CD4-positive, alpha-beta T cell (primary cell): ENCODE measurements around the gene LHFPL6. TPM values are rescaled to one million over a fixed set of nuclear protein-coding genes. Genes with fewer than 3 reads are reported as not detected.

Source experiments
- ATAC-seq: fragments of 200-7000 bp; cut with Tn5 transposase; one replicate; pipeline ENCODE4 v1.10.0; 2022; ENCODE audit warnings: mild to moderate bottlenecking; ENCODE audit not compliant: poor library complexity
- CTCF ChIA-PET: fragments of 350-600 bp; sonication (Branson Sonifier 250); formaldehyde crosslinking; loops from one replicate; lab custom pipeline; 2021; ENCODE audit warnings: antibody characterized with exemption, inconsistent platforms; lab: Charles Lee
- POLR2A ChIA-PET: fragments of 350-600 bp; sonication (Branson Sonifier 250); formaldehyde crosslinking; loops from one replicate; lab custom pipeline; 2021; ENCODE audit warnings: antibody characterized with exemption, inconsistent platforms; lab: Charles Lee
- DNase-seq, 14 experiments: peaks; one replicate each; pipeline ENCODE4 v3.0.0-alpha.2; 2013 to 2020; ENCODE audit warnings: mixed read lengths in 2 of 14
- H3K27ac ChIP-seq, 2 donors: one replicate each; pipeline versions ENCODE4 v1.5.1 to v1.7.0; 2013; ENCODE audit warnings: low read length in 2 of 2, low read depth in 1 of 2, mild to moderate bottlenecking in 1 of 2
- H3K27me3 ChIP-seq, 2 experiments: 1 replicate in 1 of 2; 2 replicates in 1 of 2; pipeline versions ENCODE4 v1.6.1 to v1.7.0; 2013; ENCODE audit warnings: low read length in 2 of 2, control low read depth in 1 of 2, mild to moderate bottlenecking in 1 of 2, moderate library complexity in 1 of 2; ENCODE audit not compliant: insufficient read depth in 2 of 2, control insufficient read depth in 1 of 2
- H3K36me3 ChIP-seq: one replicate; pipeline ENCODE4 v1.6.1; 2013; ENCODE audit warnings: low read length, control low read depth; ENCODE audit not compliant: insufficient read depth
- H3K4me1 ChIP-seq: one replicate; pipeline ENCODE4 v1.6.1; 2013; ENCODE audit warnings: low read length, control low read depth; ENCODE audit not compliant: insufficient read depth
- H3K4me3 ChIP-seq: one replicate; pipeline ENCODE4 v1.5.1; 2013; ENCODE audit warnings: mild to moderate bottlenecking, low read length, moderate library complexity
- H3K9me3 ChIP-seq, 2 experiments: 1 replicate in 1 of 2; 2 replicates in 1 of 2; pipeline versions ENCODE4 v1.6.1 to v1.7.0; 2013; ENCODE audit warnings: low read length in 2 of 2, mild to moderate bottlenecking in 2 of 2, control low read depth in 1 of 2, moderate library complexity in 1 of 2; ENCODE audit not compliant: control insufficient read depth in 1 of 2, insufficient read depth in 1 of 2
- H3K27ac Mint-ChIP-seq: one replicate; pipeline ENCODE4 v1.8.0; 2020; ENCODE audit warnings: mixed read lengths
- H3K27me3 Mint-ChIP-seq: one replicate; pipeline ENCODE4 v1.8.0; 2021; ENCODE audit warnings: mixed read lengths
- H3K36me3 Mint-ChIP-seq: one replicate; pipeline ENCODE4 v1.8.0; 2021; ENCODE audit warnings: low read depth, mixed read lengths
- H3K4me1 Mint-ChIP-seq: one replicate; pipeline ENCODE4 v1.8.0; 2021; ENCODE audit warnings: low read depth, mixed read lengths
- H3K4me3 Mint-ChIP-seq: one replicate; pipeline ENCODE4 v1.8.0; 2020; ENCODE audit warnings: mild to moderate bottlenecking, mixed read lengths
- H3K9me3 Mint-ChIP-seq: one replicate; pipeline ENCODE4 v1.8.0; 2020; ENCODE audit warnings: mixed read lengths
- intact Hi-C, 2 experiments: fragments of 100-400 bp; cut with DNase I in 1 of 2; cut with micrococcal nuclease in 1 of 2; formaldehyde crosslinking; loops; one replicate each; pipeline versions ENCODE4 v1.15.1 to v1.9.0; 2023 to 2025; cut with DNase I, micrococcal nuclease
- total RNA-seq, 174 experiments: library from RNA in 2 of 174; stranded (reverse) in 2 of 174; gene quantifications; one replicate each; pipeline ENCODE4 v1.2.3 and lab custom pipeline; 2021 to 2026
- TF ChIP-seq, protein P1 (sequence below): fragments of 200-600 bp; IDR thresholded peaks from one replicate; pipeline ENCODE4 v1.8.0; 2022; ENCODE audit warnings: antibody characterized with exemption, mild to moderate bottlenecking

Gene LHFPL6
- total RNA-seq, 2 experiments from 2014 or later = not detected

DNA sequence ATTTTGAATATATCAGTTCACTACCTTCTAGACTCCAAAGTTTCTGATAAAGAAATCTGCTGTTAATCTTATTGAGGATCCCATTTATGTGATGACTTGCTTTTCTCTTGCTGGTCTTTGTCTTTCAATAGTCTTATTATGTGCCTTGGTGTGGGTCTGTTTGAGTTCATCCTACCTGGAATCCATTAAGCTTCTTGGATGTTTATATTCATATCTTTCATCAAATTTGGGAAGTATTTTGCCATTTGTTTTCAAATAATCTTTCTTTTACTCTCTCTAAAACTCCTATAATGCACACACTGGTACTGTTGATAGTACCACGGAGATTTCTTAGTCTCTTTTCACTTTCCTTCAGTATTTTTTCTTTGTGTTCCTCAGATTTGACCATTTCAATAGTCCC lies 28.3 kb upstream of the LHFPL6 start:
- Mint-ChIP-seq H3K4me1 (no peaks in the 10 kb centered on the region), H3K27ac (no peak overlapping the region), H3K9me3 (peaks cover 8% of the 10 kb centered on the region), H3K27me3 (peaks cover 30% of the 10 kb centered on the region), H3K4me3 (no peak overlapping the region), H3K36me3 (no peaks in the 10 kb centered on the region)
- CTCF ChIA-PET = no interaction called here
- peaks cover 3 to 9% of the 10 kb centered on the region in 2 experiments for H3K9me3 ChIP-seq
- H3K4me3 ChIP-seq = no peak overlapping the region
- H3K4me1 ChIP-seq = no peaks in the 10 kb centered on the region
- H3K36me3 ChIP-seq = no peaks in the 10 kb centered on the region
- ATAC-seq (no peak), DNase-seq (no peak)
- H3K27me3 ChIP-seq = peaks cover 5 to 14% of the 10 kb centered on the region in 2 experiments
- no peak overlapping the region for H3K27ac ChIP-seq
- POLR2A ChIA-PET = no interaction called here
- intact Hi-C loops = no loop called here
- TF ChIP-seq, protein P1, sequence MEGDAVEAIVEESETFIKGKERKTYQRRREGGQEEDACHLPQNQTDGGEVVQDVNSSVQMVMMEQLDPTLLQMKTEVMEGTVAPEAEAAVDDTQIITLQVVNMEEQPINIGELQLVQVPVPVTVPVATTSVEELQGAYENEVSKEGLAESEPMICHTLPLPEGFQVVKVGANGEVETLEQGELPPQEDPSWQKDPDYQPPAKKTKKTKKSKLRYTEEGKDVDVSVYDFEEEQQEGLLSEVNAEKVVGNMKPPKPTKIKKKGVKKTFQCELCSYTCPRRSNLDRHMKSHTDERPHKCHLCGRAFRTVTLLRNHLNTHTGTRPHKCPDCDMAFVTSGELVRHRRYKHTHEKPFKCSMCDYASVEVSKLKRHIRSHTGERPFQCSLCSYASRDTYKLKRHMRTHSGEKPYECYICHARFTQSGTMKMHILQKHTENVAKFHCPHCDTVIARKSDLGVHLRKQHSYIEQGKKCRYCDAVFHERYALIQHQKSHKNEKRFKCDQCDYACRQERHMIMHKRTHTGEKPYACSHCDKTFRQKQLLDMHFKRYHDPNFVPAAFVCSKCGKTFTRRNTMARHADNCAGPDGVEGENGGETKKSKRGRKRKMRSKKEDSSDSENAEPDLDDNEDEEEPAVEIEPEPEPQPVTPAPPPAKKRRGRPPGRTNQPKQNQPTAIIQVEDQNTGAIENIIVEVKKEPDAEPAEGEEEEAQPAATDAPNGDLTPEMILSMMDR = no peak

GRCh38 chr13:39623466-39623865 lies 20.5 kb upstream of the LHFPL6 start:
- Mint-ChIP-seq H3K4me1 (no peaks in the 10 kb centered on the region), H3K27ac (no peak overlapping the region), H3K9me3 (no peaks in the 10 kb centered on the region), H3K4me3 (no peak overlapping the region), H3K27me3 (peaks cover 22% of the 10 kb centered on the region), H3K36me3 (no peaks in the 10 kb centered on the region)
- ChIA-PET POLR2A (no interaction called here), CTCF (no interaction called here)
- intact Hi-C loops = no loop called here
- H3K4me1 ChIP-seq = no peaks in the 10 kb centered on the region
- TF ChIP-seq, protein P1 = no peak
- no peaks in the 10 kb centered on the region for H3K9me3 ChIP-seq
- no peak overlapping the region for H3K27ac ChIP-seq
- no peaks in the 10 kb centered on the region for H3K27me3 ChIP-seq
- H3K36me3 ChIP-seq = no peaks in the 10 kb centered on the region
- ATAC-seq (no peak), DNase-seq (no peak)
- no peak overlapping the region for H3K4me3 ChIP-seq

GRCh38 chr13:39618561-39618960 lies 15.6 kb upstream of the LHFPL6 start:
- H3K9me3 ChIP-seq = no peaks in the 10 kb centered on the region
- TF ChIP-seq, protein P1 = no peak
- peaks cover 0 to 6% of the 10 kb centered on the region in 2 experiments for H3K27me3 ChIP-seq
- CTCF ChIA-PET = no interaction called here
- H3K27me3 Mint-ChIP-seq = peaks cover 34% of the 10 kb centered on the region
- intact Hi-C loops = loop anchor here (5.0 kb wide), 2 partner anchors 59 to 646 kb away; no protein-coding TSS in a partner anchor
- POLR2A ChIA-PET = no interaction called here
- no peak for DNase-seq
- H3K36me3 ChIP-seq = no peaks in the 10 kb centered on the region
- H3K4me1 ChIP-seq = no peaks in the 10 kb centered on the region
- no peak for ATAC-seq
- no peaks in the 10 kb centered on the region for H3K4me1 Mint-ChIP-seq
- H3K27ac Mint-ChIP-seq = no peak overlapping the region
- H3K4me3 ChIP-seq = no peak overlapping the region
- no peaks in the 10 kb centered on the region for H3K36me3 Mint-ChIP-seq
- H3K27ac ChIP-seq = no peak overlapping the region
- H3K4me3 Mint-ChIP-seq = no peak overlapping the region
- H3K9me3 Mint-ChIP-seq = no peaks in the 10 kb centered on the region
